Tibial artery (tissue), 4 donors: ENCODE measurements around the gene STK26.
"Not testable (repeated sequence)": the region's sequence is repeated elsewhere in the genome, so short reads cannot be mapped to it uniquely, and the experiment has no call there.

ENCODE experiments used
- DNase-seq, 2 donors: peaks; one replicate each; pipeline ENCODE4 v3.0.0-alpha.2; 2019
- H3K27ac ChIP-seq, 2 donors: fragments of 200-600 bp; sonication (generic) in 1 of 2; 1 replicate in 1 of 2; 2 replicates in 1 of 2; pipeline ENCODE4 v1.5.1; 2018 to 2019; ENCODE audit warnings: mild to moderate bottlenecking in 1 of 2
- H3K27me3 ChIP-seq, 2 donors: fragments of 200-600 bp; sonication (generic) in 1 of 2; one replicate each; pipeline versions ENCODE4 v1.5.1 to v1.6.0; 2016 to 2019
- H3K36me3 ChIP-seq, 3 donors: fragments of 200-600 bp; sonication (generic) in 2 of 3; one replicate each; pipeline ENCODE4 v1.5.1; 2016 to 2019; ENCODE audit warnings: mild to moderate bottlenecking in 2 of 3
- H3K4me1 ChIP-seq, 4 donors: fragments of 200-600 bp; sonication (generic) in 2 of 4; 1 replicate in 3 of 4; 2 replicates in 1 of 4; pipeline ENCODE4 v1.5.1; 2016 to 2019
- H3K4me3 ChIP-seq, 2 donors: fragments of 200-600 bp; sonication (generic) in 1 of 2; 1 replicate in 1 of 2; 2 replicates in 1 of 2; pipeline ENCODE4 v1.5.1; 2018 to 2019; ENCODE audit warnings: mild to moderate bottlenecking in 2 of 2
- H3K9me3 ChIP-seq, 3 donors: fragments of 200-600 bp; sonication (generic) in 1 of 3; one replicate each; pipeline ENCODE4 v1.5.1; 2016 to 2019
- CTCF ChIP-seq, 2 experiments: fragments of 200-600 bp in 1 of 2; fragments of 450-650 bp in 1 of 2; IDR thresholded peaks; one replicate each; pipeline ENCODE4 v1.5.1; 2017 to 2019; ENCODE audit warnings: antibody characterized with exemption in 2 of 2, mild to moderate bottlenecking in 1 of 2, moderate library complexity in 1 of 2
- intact Hi-C: fragments of 100-400 bp; cut with DNase I; formaldehyde crosslinking; loops from one replicate; pipeline ENCODE4 v1.15.0; 2023; ENCODE audit warnings: low total_unique reads

Gene STK26

GRCh38 chrX:131987252-131987651 is 35.9 kb upstream of the STK26 start:
- no peak for DNase-seq
- Histone ChIP-seq H3K4me1 (no peaks in the 10 kb centered on the region), H3K9me3 (no peaks in the 10 kb centered on the region), H3K27ac (no peak overlapping the region), H3K4me3 (no peak overlapping the region), H3K27me3 (no peaks in the 10 kb centered on the region), H3K36me3 (no peaks in the 10 kb centered on the region)
- intact Hi-C loops, result no loop called here
- TF ChIP-seq CTCF (IDR thresholded peaks at IDR 0.05), result no peak

- intact Hi-C loops, result no loop called here
- DNase-seq, result no peak
- no peaks in the 10 kb centered on the region for H3K27me3 ChIP-seq
- H3K4me1 ChIP-seq, result no peaks in the 10 kb centered on the region
- no peaks in the 10 kb centered on the region for H3K9me3 ChIP-seq
- no peak for TF ChIP-seq CTCF (IDR thresholded peaks at IDR 0.05)
- no peak overlapping the region for H3K27ac ChIP-seq
- no peak overlapping the region for H3K4me3 ChIP-seq
- no peaks in the 10 kb centered on the region for H3K36me3 ChIP-seq
Observed at GRCh38 chrX:131988236-131988635, 34.9 kb upstream of the STK26 start.

GRCh38 chrX:132001127-132001526 is 22.0 kb upstream of the STK26 start:
- TF ChIP-seq CTCF (IDR thresholded peaks at IDR 0.05), result no peak
- intact Hi-C loops, result no loop called here
- Histone ChIP-seq H3K27me3 (no peaks in the 10 kb centered on the region), H3K9me3 (no peaks in the 10 kb centered on the region), H3K36me3 (no peaks in the 10 kb centered on the region), H3K27ac (no peak overlapping the region), H3K4me1 (no peaks in the 10 kb centered on the region), H3K4me3 (no peak overlapping the region)
- DNase-seq, result no peak

GRCh38 chrX:132004728-132005127 is 18.4 kb upstream of the STK26 start:
- intact Hi-C loops, result no loop called here
- H3K27ac ChIP-seq, result no peak overlapping the region
- TF ChIP-seq CTCF (IDR thresholded peaks at IDR 0.05), result no peak
- no peaks in the 10 kb centered on the region for H3K9me3 ChIP-seq
- H3K4me1 ChIP-seq, result no peaks in the 10 kb centered on the region
- DNase-seq, result no peak
- H3K36me3 ChIP-seq, result no peaks in the 10 kb centered on the region
- H3K27me3 ChIP-seq, result no peaks in the 10 kb centered on the region
- no peak overlapping the region for H3K4me3 ChIP-seq

- Histone ChIP-seq H3K27me3 (no peaks in the 10 kb centered on the region), H3K4me3 (no peak overlapping the region), H3K4me1 (no peaks in the 10 kb centered on the region), H3K27ac (no peak overlapping the region), H3K36me3 (no peaks in the 10 kb centered on the region), H3K9me3 (no peaks in the 10 kb centered on the region)
- no peak for TF ChIP-seq CTCF (IDR thresholded peaks at IDR 0.05)
- no peak for DNase-seq
- intact Hi-C loops, result no loop called here
Observed at GRCh38 chrX:132009350-132009749, 13.8 kb upstream of the STK26 start.

GRCh38 chrX:132010213-132010612 is 12.9 kb upstream of the STK26 start:
- H3K27me3 ChIP-seq, H3K36me3 ChIP-seq, H3K27ac ChIP-seq, DNase-seq, H3K9me3 ChIP-seq, H3K4me1 ChIP-seq, H3K4me3 ChIP-seq, intact Hi-C loops: not testable (repeated sequence)
